ENCODE results near the gene GLI3.

GLI3 gene

GRCh38 chr7:41992881-41993867, 243.8 kb downstream of the GLI3 start:
- no peak for DNase-seq

- DNase-seq: no peak
Observed at GRCh38 chr7:41984888-41985287, 252.1 kb downstream of the GLI3 start.

GRCh38 chr7:41981046-41982040, 255.7 kb downstream of the GLI3 start:
- DNase-seq: no peak

GRCh38 chr7:41979834-41980307, 257.1 kb downstream of the GLI3 start:
- no peak for DNase-seq

GRCh38 chr7:41978858-41979257, 258.2 kb downstream of the GLI3 start:
- DNase-seq: no peak

GRCh38 chr7:41977661-41978060, 259.3 kb downstream of the GLI3 start:
- DNase-seq: no peak

- no peak for DNase-seq
Observed at GRCh38 chr7:41977151-41977651, 259.8 kb downstream of the GLI3 start.

- no peak for DNase-seq
Observed at GRCh38 chr7:41976411-41976810, 260.6 kb downstream of the GLI3 start.

- DNase-seq: no peak
Observed at GRCh38 chr7:41975849-41976248, 261.2 kb downstream of the GLI3 start.

- DNase-seq: no peak
Observed at GRCh38 chr7:41974870-41975557, 262.0 kb downstream of the GLI3 start.

GRCh38 chr7:41973202-41973730, 263.7 kb downstream of the GLI3 start:
- DNase-seq: no peak

GRCh38 chr7:41972776-41973175, 264.2 kb downstream of the GLI3 start:
- no peak for DNase-seq

- no peak for DNase-seq
Observed at GRCh38 chr7:41972270-41972669, 264.7 kb downstream of the GLI3 start.

GRCh38 chr7:41971640-41972187, 265.3 kb downstream of the GLI3 start:
- no peak for DNase-seq

GRCh38 chr7:41970941-41971340, 266.1 kb downstream of the GLI3 start:
- no peak for DNase-seq

GRCh38 chr7:41969561-41970105, 267.4 kb downstream of the GLI3 start:
- no peak for DNase-seq

GRCh38 chr7:41967156-41967555, 269.9 kb downstream of the GLI3 start:
- DNase-seq: no peak

GRCh38 chr7:41965951-41966505, 271.0 kb downstream of the GLI3 start:
- no peak for DNase-seq

GRCh38 chr7:41964849-41965745, 271.9 kb downstream of the GLI3 start:
- DNase-seq: no peak

- no peak for DNase-seq
Observed at GRCh38 chr7:41964183-41964753, 272.7 kb downstream of the GLI3 start.

All from activated T-cell treated with anti-CD3 and anti-CD28 coated beads, Interleukin-2, amount 50 U/mL, for 1 hour (primary cell).